DOHH2 (cell line): Measurements from ENCODE around the gene ROBO2.

Experiments used
- H3F3A ChIP-seq: fragments of 200-600 bp; sonication (generic), shearing (Covaris generic); 2 replicates; pipeline ENCODE4 v1.6.0; 2016; ENCODE audit warnings: antibody characterized with exemption, mild to moderate bottlenecking; ENCODE audit not compliant: control insufficient read depth, insufficient read depth
- H3K27ac ChIP-seq: fragments of 200-600 bp; sonication (generic); 2 replicates; pipeline ENCODE4 v1.5.1; 2014; ENCODE audit warnings: low read depth, mild to moderate bottlenecking, low read length, moderate library complexity
- H3K27me3 ChIP-seq: fragments of 200-600 bp; sonication (generic); 2 replicates; pipeline ENCODE4 v1.6.1; 2014; ENCODE audit warnings: mild to moderate bottlenecking, low read length, mixed read lengths; ENCODE audit not compliant: control insufficient read depth
- H3K36me3 ChIP-seq: fragments of 200-600 bp; sonication (generic); 2 replicates; pipeline ENCODE4 v1.6.1; 2014; ENCODE audit warnings: mild to moderate bottlenecking, low read length, moderate library complexity, mixed read lengths; ENCODE audit not compliant: control insufficient read depth
- H3K4me1 ChIP-seq: fragments of 200-600 bp; sonication (generic); 2 replicates; pipeline ENCODE4 v1.6.1; 2014; ENCODE audit warnings: mild to moderate bottlenecking, low read length, mixed read lengths; ENCODE audit not compliant: control insufficient read depth
- H3K4me2 ChIP-seq: fragments of 200-600 bp; sonication (generic); 2 replicates; pipeline ENCODE4 v1.6.0; 2014; ENCODE audit warnings: mild to moderate bottlenecking, low read length, moderate library complexity
- H3K4me3 ChIP-seq: fragments of 200-600 bp; sonication (generic); 2 replicates; pipeline ENCODE4 v1.5.1; 2014; ENCODE audit warnings: mild to moderate bottlenecking, low read length, mixed read lengths
- H3K79me2 ChIP-seq: fragments of 200-600 bp; sonication (generic); 2 replicates; pipeline ENCODE4 v1.6.1; 2014; ENCODE audit warnings: mild to moderate bottlenecking, low read length, mixed read lengths; ENCODE audit not compliant: control insufficient read depth
- H3K9me2 ChIP-seq: fragments of 200-600 bp; sonication (generic); replicated peaks from 2 replicates; pipeline ENCODE4 v1.6.1; 2014; ENCODE audit warnings: mild to moderate bottlenecking, low read length, mixed read lengths; ENCODE audit not compliant: control insufficient read depth
- H3K9me3 ChIP-seq: fragments of 200-600 bp; sonication (generic); 2 replicates; pipeline ENCODE4 v1.6.1; 2014; ENCODE audit warnings: antibody characterized with exemption, low read length, mixed read lengths; ENCODE audit not compliant: control insufficient read depth, insufficient read depth
- H4K20me1 ChIP-seq: fragments of 200-600 bp; sonication (generic); 2 replicates; pipeline ENCODE4 v1.6.0; 2014; ENCODE audit warnings: low read depth, mild to moderate bottlenecking, antibody characterized with exemption, low read length, moderate library complexity; ENCODE audit not compliant: control insufficient read depth, insufficient read depth
- EZH2phosphoT487 ChIP-seq: fragments of 200-600 bp; sonication (generic); IDR thresholded peaks from 2 replicates; pipeline ENCODE4 v1.6.1; 2017; ENCODE audit warnings: borderline replicate concordance, mild to moderate bottlenecking, antibody characterized with exemption, low read length, moderate library complexity, mixed read lengths
- TF ChIP-seq, protein P1 (sequence below): fragments of 200-600 bp; sonication (generic); IDR thresholded peaks from one replicate; pipeline ENCODE4 v1.5.1; 2014; ENCODE audit warnings: antibody characterized with exemption, mild to moderate bottlenecking, low read depth, low read length; ENCODE audit not compliant: poor library complexity, severe bottlenecking

The ROBO2 gene

DNA sequence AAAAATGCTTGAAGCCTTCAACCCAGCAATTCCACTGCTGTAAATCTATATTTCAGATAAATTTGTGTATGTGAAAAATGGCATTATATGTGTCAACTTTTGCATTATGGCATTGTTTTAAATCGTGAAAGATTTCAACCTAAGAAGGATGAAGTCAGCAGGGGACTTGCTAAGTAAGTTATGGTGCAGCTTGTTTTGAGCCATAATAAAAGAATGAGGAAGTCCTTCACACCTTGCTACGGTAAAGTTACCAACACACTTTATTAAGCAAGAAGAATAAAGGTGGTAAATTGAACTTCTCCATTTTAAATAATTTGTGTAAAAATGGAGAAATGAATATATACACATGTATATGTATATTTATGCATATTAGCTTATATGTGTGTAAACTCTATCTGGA is 371.4 kb downstream of the ROBO2 start:
- H3K27me3 ChIP-seq: no peaks in the 10 kb centered on the region
- H3K9me2 ChIP-seq: no peaks in the 10 kb centered on the region
- no peak overlapping the region for H3K4me2 ChIP-seq
- H3F3A ChIP-seq: no peaks in the 10 kb centered on the region
- H4K20me1 ChIP-seq: no peaks in the 10 kb centered on the region
- no peak overlapping the region for H3K27ac ChIP-seq
- no peaks in the 10 kb centered on the region for H3K4me1 ChIP-seq
- TF ChIP-seq EZH2phosphoT487: no peak
- TF ChIP-seq, protein P1, sequence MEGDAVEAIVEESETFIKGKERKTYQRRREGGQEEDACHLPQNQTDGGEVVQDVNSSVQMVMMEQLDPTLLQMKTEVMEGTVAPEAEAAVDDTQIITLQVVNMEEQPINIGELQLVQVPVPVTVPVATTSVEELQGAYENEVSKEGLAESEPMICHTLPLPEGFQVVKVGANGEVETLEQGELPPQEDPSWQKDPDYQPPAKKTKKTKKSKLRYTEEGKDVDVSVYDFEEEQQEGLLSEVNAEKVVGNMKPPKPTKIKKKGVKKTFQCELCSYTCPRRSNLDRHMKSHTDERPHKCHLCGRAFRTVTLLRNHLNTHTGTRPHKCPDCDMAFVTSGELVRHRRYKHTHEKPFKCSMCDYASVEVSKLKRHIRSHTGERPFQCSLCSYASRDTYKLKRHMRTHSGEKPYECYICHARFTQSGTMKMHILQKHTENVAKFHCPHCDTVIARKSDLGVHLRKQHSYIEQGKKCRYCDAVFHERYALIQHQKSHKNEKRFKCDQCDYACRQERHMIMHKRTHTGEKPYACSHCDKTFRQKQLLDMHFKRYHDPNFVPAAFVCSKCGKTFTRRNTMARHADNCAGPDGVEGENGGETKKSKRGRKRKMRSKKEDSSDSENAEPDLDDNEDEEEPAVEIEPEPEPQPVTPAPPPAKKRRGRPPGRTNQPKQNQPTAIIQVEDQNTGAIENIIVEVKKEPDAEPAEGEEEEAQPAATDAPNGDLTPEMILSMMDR: no peak
- H3K36me3 ChIP-seq: no peaks in the 10 kb centered on the region
- H3K4me3 ChIP-seq: no peak overlapping the region
- no peaks in the 10 kb centered on the region for H3K79me2 ChIP-seq
- H3K9me3 ChIP-seq: peaks cover 4% of the 10 kb centered on the region

- no peaks in the 10 kb centered on the region for H3K4me1 ChIP-seq
- no peaks in the 10 kb centered on the region for H3K36me3 ChIP-seq
- no peaks in the 10 kb centered on the region for H3K27me3 ChIP-seq
- H3K4me3 ChIP-seq: no peak overlapping the region
- H4K20me1 ChIP-seq: no peaks in the 10 kb centered on the region
- no peak for TF ChIP-seq EZH2phosphoT487
- TF ChIP-seq, protein P1: no peak
- H3K9me2 ChIP-seq: no peaks in the 10 kb centered on the region
- peaks cover 4% of the 10 kb centered on the region for H3K9me3 ChIP-seq
- no peak overlapping the region for H3K27ac ChIP-seq
- no peaks in the 10 kb centered on the region for H3K79me2 ChIP-seq
- H3F3A ChIP-seq: no peaks in the 10 kb centered on the region
- no peak overlapping the region for H3K4me2 ChIP-seq
These were observed 372.1 kb downstream of the ROBO2 start for GRCh38 chr3:77412021-77412438.

GRCh38 chr3:77412584-77412983 is 372.7 kb downstream of the ROBO2 start:
- H3K9me2 ChIP-seq: no peaks in the 10 kb centered on the region
- no peak overlapping the region for H3K27ac ChIP-seq
- peaks cover 4% of the 10 kb centered on the region for H3K9me3 ChIP-seq
- H3K4me2 ChIP-seq: no peak overlapping the region
- no peaks in the 10 kb centered on the region for H4K20me1 ChIP-seq
- TF ChIP-seq, protein P1: no peak
- TF ChIP-seq EZH2phosphoT487: no peak
- no peak overlapping the region for H3K4me3 ChIP-seq
- no peaks in the 10 kb centered on the region for H3K27me3 ChIP-seq
- no peaks in the 10 kb centered on the region for H3K36me3 ChIP-seq
- no peaks in the 10 kb centered on the region for H3K4me1 ChIP-seq
- no peaks in the 10 kb centered on the region for H3F3A ChIP-seq
- no peaks in the 10 kb centered on the region for H3K79me2 ChIP-seq

DNA sequence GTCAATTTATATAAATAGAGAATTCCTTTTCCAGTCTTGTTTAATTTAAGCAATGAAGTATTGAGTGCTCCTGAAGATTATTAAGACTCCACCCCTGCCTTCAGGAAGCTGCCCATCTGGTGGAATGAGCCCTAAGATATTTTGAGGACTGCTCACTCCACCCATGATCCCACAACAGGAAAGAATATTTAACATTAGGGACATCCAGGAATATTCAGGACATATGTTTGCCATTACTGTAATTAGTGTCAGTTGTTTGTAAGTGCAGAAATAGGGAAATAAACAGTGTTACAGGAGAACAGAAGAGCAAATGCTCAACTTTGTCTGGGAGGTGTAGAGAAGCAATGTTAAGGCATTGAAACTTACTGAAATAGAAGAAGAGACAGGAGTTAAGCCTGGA is 375.0 kb downstream of the ROBO2 start:
- H3K4me2 ChIP-seq: no peak overlapping the region
- no peaks in the 10 kb centered on the region for H3K27me3 ChIP-seq
- no peaks in the 10 kb centered on the region for H3K36me3 ChIP-seq
- H3F3A ChIP-seq: no peaks in the 10 kb centered on the region
- no peak for TF ChIP-seq EZH2phosphoT487
- TF ChIP-seq, protein P1: no peak
- H3K4me1 ChIP-seq: no peaks in the 10 kb centered on the region
- H4K20me1 ChIP-seq: no peaks in the 10 kb centered on the region
- peaks cover 4% of the 10 kb centered on the region for H3K9me3 ChIP-seq
- no peak overlapping the region for H3K4me3 ChIP-seq
- no peaks in the 10 kb centered on the region for H3K9me2 ChIP-seq
- H3K79me2 ChIP-seq: no peaks in the 10 kb centered on the region
- no peak overlapping the region for H3K27ac ChIP-seq
